Ureter (tissue), 1 donor: ENCODE measurements around the gene GIPC2. TPM values are rescaled to one million over a fixed set of nuclear protein-coding genes. Genes with fewer than 3 reads are reported as not detected.

Experiments used
- DNase-seq: peaks from one replicate; pipeline ENCODE4 v3.0.0-alpha.2; 2020; ENCODE audit warnings: low spot score
- total RNA-seq: library from RNA; stranded (reverse); gene quantifications from one replicate; pipeline ENCODE4 v1.2.4, GENCODE V29; 2023
- donor health status: DM: yes; HTN: yes; CAD: no.

The GIPC2 gene
- total RNA-seq, 1 donor from 2014 or later = 3.1 TPM

- peak; percentile 60 for DNase-seq
Observed at GRCh38 chr1:78145105-78145580, 99.4 kb downstream of the GIPC2 start.

GRCh38 chr1:78146205-78146771, 100.5 kb downstream of the GIPC2 start:
- DNase-seq = no peak

GRCh38 chr1:78147031-78147430, 101.3 kb downstream of the GIPC2 start:
- no peak for DNase-seq

GRCh38 chr1:78153092-78153736, 107.4 kb downstream of the GIPC2 start:
- no peak for DNase-seq

- no peak for DNase-seq
Observed at GRCh38 chr1:78155121-78155520, 109.4 kb downstream of the GIPC2 start.

- DNase-seq = no peak
Observed at GRCh38 chr1:78156805-78157521, 111.2 kb downstream of the GIPC2 start.

GRCh38 chr1:78165816-78166215, 120.0 kb downstream of the GIPC2 start:
- DNase-seq = no peak

- no peak for DNase-seq
Observed at GRCh38 chr1:78168306-78168705, 122.5 kb downstream of the GIPC2 start.

GRCh38 chr1:78170859-78171258, 125.1 kb downstream of the GIPC2 start:
- no peak for DNase-seq

- no peak for DNase-seq
Observed at GRCh38 chr1:78171736-78172590, 126.2 kb downstream of the GIPC2 start.

GRCh38 chr1:78176448-78176847, 130.7 kb downstream of the GIPC2 start:
- DNase-seq = no peak

GRCh38 chr1:78177708-78178270, 132.0 kb downstream of the GIPC2 start:
- DNase-seq = no peak

- no peak for DNase-seq
Observed at GRCh38 chr1:78178816-78179215, 133.1 kb downstream of the GIPC2 start.

GRCh38 chr1:78184460-78185072, 138.8 kb downstream of the GIPC2 start:
- DNase-seq = no peak

Other genes with a start within 250 kb of the GIPC2 start
- 22.9 TPM for gene NEXN, start 157.3 kb upstream of the GIPC2 start, total RNA-seq
- gene FUBP1, start 66.9 kb upstream of the GIPC2 start, total RNA-seq = 223 TPM
- gene DNAJB4, start 41.0 kb upstream of the GIPC2 start, total RNA-seq = 31.4 TPM